ENCODE measurements around the gene MGAT1.
"Not testable (repeated sequence)": the region's sequence is repeated elsewhere in the genome, so short reads cannot be mapped to it uniquely, and the experiment has no call there.

The MGAT1 gene

GRCh38 chr5:180803181-180804128 is 849 bp upstream of the MGAT1 start:
- DNase-seq = peak; percentile 76

GRCh38 chr5:180801596-180802324 is 846 bp downstream of the MGAT1 start:
- DNase-seq = no peak

DNA sequence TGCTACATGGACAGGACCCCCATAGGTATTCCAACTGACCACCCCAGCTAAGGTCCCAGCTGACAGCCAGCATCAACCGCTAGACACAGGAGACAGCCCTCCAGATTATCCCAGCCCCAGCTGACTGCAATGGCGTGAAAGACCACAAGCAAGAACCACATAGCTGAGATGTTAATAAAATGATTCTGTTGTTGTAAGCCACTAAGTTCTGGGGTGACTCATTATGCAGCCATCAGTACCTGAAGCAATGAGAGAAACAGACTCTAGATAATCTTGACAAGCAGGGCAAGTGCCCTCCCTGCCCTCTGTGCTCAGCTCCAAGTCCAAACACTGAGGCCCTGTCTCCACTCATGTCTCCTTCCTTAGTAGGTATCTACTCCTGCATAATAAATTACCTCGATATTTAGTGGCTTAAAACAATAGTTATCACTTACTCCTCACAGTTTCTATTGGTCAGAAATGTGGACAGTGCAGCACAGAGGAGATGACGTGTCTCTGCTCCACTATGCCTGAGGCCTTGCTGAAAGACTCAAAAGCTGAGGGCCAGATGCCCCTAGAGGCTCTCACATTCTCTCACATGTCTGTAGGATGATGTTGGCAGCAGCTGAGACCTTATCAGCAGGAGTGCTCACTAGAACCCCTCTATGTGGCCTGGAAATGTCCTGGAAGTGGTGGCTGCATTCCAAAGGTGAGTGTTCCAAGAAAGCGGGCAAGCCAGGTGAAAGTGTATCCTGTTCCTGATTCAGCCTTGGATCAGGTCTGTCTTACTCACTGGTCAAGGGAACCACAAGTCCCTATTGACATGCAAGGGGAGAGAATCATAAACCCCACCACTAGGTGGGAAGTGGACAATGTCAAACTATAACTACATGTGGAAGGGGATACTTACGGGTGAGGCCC is 2.5 kb downstream of the MGAT1 start:
- DNase-seq = no peak

GRCh38 chr5:180799194-180799593 is 3.4 kb downstream of the MGAT1 start:
- no peak for DNase-seq

GRCh38 chr5:180798193-180798592 is 4.4 kb downstream of the MGAT1 start:
- DNase-seq = no peak

DNA sequence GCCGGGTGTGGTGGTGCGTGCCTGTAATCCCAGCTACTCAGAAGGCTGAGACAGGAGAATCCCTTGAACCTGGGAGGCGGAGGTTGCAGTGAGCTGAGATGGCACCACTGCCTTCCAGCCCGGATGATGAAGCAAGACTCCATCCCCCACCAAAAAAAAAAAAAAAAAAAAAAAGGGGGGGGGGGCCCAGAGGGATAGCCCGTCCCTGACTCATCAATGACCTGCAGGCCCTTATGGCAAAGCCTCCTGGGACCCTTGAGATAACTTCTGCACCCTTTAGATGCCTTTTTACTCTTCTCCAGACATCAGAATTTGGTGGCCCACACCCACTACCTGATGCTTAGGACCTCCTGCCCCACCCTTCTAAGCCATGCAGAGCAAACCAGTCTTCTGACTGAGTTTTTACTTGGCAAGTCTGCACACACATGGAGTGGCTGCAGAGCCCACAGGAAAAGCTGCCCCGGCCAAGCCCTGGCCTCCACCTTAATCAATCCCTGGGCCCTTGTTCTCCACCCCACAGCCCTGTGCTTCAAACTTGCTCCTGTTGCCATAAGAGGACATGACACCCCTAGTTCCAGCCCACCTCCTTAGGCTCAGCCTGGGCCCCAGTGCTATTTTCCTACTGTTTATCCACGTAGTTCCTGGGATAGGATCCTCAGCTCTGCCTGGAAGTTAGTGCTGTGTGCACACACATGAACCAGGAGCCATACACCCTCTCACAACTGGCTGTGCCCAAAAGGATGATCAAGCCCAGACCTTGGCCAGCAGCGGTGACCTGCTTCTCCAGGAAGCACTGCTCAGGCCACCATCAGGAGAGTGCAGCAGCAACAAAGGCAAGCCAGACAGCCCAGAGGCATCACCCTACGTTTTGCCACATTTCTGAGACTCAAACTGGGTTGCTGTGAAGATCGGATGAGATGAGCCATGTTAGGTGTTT is 5.1 kb downstream of the MGAT1 start:
- DNase-seq = no peak

- DNase-seq = no peak
These were observed 6.8 kb downstream of the MGAT1 start for GRCh38 chr5:180795771-180796313.

DNA sequence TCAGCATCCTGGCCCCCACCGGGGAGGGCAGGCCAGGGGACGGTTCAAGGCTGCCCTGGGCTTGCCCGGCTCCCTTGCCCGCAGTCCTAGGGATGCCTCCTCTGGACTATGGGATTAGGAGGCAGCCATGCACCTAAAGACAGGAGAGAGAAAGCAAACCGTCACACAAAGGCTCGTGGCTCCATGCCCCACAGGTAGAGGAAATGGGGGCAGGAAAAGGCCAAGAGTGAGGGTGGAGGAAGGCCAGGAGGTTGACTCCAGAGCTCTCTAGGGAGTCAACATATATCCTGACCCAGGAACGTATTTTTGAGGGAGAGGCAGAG is 9.7 kb downstream of the MGAT1 start:
- DNase-seq = no peak

DNA sequence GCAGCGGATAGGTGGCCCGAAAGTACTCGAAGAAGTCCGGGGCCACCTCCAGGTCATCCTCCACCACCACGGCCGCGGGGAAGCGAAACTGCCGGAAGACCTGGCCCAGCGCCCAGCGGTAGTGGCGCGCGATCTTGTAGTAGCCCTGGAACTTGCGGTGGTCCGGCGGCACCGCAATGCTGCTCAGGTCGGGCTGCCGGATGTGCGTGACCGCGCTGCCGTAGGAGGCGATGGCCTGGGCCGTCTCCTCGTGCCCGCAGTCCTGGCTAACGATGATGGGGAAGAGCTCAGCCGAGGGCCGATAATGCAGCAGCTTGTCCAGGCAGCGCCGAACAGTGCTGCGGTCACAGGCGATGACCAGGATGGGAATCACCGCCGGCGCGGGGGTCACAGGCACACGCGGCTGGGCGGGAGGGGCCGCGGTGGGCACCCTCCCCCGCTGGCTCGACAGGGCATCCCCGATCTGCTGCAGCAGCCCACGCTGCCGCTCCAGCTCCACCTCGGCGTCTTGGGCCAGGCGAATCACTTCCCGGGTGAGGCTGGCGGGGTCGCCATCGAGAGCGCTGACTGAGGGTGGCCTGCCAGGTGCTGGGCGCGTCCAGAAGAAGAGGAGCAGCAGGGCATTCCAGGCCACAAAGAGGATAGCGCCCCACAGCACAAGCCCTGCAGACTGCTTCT is 10.2 kb downstream of the MGAT1 start:
- no peak for DNase-seq

DNA sequence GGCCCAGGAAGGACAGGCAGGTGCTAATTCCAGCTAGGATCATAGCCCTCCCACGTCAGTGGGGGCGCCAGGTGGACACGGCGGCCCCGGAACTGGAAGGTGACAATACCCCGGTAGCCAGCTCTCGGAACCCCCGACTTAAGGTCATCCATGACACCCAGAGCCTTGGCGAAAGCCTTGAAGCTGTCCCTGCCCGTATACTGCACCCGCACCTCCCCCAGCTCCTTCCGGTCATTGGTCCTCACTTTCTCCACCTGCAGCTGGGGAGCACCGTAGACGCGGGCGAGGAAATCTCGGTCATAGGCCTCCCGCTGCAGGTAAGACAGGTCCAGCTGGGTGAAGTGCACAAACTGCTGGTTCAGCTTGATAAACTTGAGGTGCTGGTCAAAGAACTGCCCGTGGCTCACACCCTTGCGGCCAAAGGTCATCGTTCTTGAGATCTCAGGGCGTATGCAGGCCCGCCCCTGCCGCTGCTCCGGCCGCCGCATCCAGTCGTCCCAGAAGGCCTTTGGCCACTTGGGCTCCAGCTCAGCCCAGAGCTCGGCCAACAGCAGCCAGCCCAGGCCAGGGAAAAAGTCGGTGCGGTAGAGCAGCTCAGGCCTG is 10.9 kb downstream of the MGAT1 start:
- DNase-seq = no peak

DNA sequence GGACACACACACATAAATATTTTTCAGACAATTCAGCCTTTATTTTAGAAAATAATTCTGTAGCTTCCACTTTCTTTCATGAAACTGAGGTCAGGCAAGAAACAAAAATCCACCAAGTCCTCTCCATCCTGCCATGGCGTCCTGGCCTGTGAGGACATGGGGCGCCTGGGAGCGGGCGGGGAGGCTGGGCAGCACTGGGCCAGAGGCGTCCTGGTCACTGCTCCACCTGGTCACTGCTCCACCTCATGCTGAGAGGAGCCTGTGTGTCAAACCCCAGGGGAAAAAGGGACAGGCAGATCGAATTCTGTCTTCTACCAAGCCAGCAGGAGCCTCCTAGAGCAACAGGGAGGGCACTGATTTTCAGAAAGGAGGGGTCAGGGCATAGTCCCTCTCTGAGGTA is 12.1 kb downstream of the MGAT1 start:
- no peak for DNase-seq

DNA sequence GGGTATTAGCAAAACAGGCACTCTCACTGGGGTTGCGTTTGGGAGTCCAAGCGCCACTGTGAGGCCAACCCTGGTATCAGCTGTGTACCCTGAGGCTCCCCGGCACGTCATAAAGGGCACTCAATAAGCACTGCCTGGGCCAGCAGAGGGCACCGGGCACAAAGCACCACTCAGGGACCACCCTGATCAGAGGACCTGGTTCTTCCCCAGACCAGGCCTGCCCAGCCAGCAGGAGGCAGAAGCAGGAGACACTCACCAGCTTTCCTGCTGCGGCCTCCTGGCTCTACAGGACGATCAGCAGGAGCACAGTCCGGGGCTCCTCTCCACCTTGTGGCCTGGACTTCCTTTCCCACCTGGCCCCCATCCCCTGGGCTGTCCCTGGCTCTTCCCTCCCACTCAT is 12.6 kb downstream of the MGAT1 start:
- DNase-seq = no peak

DNA sequence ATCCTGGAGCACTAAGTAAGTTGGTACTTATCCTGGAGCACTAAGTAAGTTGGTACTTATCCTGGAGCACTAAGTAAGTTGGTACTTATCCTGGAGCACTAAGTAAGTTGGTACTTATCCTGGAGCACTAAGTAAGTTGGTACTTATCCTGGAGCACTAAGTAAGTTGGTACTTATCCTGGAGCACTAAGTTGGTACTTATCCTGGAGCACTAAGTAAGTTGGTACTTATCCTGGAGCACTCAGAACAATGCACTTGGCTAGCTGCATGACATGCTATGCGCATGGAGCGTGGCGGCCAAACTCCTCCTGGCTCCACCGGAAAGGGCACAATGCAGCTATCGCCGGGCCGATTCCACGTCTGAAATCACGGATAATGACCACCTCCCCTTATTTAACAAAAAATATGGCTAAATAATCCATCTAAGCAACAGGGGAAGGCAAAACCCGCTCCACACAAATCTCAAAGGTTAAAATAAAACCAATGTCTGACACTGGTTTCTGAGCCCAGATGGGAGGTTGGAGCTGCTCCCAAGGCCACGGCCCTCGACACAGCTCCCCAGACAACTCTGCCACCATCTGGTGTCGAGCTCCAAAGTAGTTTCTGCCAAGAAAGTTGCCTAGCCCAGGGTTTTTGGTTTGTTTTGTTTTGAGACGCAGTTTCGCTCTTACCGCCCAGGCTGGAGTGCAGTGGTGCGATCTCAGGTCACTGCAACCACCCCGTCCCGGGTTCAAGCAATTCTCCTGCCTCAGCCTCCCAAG is 13.8 kb downstream of the MGAT1 start:
- DNase-seq = not testable (repeated sequence)

- no peak for DNase-seq
These were observed 14.7 kb downstream of the MGAT1 start for GRCh38 chr5:180787711-180788431.

DNA sequence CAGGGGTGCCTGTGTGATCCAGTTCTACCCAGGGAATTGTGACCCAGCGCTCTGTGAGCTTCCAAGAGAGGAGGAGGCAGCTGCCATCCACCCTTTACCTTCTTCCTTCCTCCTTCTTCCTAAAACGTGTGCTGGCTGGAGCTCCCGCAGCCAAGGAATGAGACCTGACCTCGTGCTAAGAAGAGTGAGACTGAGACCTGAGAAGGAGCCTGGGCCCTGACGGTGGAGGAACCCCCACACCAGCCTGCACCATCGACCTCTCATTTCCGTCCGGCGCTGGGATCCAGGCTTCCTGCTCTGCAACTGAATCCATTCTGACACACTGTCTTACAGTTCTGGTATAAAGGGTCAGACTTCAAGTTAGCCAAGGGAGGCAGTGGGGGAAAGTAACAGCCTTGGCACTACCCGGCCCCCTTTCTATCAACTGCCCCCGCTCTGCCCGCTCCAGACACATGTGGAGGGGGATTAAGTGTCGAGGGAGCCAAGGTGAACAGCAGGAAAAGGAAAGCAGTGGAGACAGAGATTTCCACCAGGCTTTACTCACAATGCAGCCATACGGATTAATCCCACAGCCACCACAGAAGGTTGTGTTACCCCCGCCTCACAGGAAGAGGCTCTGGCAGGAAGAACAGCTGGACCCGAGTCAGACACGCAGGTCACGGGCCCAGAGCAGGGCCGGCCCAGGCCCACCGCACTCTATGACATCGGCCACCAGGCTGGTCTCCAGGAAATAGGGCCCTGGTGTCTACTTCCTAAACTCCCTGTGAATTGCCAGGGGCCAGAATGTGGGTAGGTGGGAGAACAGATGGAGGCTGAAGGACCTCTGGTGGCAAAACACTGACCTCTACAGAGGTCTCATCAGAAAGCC is 15.8 kb downstream of the MGAT1 start:
- no peak for DNase-seq

GRCh38 chr5:180785794-180786221 is 16.8 kb downstream of the MGAT1 start:
- no peak for DNase-seq

DNA sequence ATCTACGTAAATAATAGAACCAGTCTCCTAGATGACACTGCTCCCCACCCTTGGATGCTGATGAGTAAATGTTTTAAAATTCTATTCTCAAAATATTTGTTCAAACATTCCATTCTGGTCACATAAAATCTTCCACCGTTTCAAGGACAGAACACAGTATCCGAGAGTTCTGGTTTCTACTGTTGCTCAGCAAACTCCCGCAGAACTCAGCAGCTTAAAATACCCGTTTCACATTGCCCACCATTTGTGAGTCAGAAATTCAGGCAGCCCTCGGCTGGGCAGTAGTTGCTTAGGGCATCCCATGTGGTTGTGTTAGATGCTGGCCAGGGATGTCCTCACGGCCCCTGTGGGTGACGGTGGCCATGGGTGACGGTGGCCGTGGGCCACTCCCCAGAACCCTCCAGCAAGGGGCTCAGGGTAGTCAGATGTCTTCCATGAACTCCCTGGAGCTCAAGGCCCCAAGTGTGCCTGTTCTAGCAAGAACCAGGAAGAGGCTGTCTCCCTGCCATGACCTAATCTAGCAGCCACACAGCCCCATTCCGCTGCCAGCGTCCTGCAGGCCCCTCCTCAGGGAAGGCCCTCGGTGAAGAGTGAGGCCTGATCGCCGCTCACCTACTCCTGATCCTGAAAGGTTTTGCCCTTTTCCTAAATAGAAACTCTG is 17.4 kb downstream of the MGAT1 start:
- no peak for DNase-seq
